GM19035 (cell line): Measurements from ENCODE around the gene WDR90.
"Not testable (repeated sequence)": the region's sequence is repeated elsewhere in the genome, so short reads cannot be mapped to it uniquely, and the experiment has no call there.

ENCODE experiments used
- ATAC-seq: cut with Tn5 transposase; IDR thresholded peaks from one replicate; pipeline ENCODE4 v1.9.1; 2021; ENCODE audit not compliant: unreplicated experiment

Gene WDR90

GRCh38 chr16:684961-685696, 36.0 kb downstream of the WDR90 start:
- ATAC-seq: no peak

DNA sequence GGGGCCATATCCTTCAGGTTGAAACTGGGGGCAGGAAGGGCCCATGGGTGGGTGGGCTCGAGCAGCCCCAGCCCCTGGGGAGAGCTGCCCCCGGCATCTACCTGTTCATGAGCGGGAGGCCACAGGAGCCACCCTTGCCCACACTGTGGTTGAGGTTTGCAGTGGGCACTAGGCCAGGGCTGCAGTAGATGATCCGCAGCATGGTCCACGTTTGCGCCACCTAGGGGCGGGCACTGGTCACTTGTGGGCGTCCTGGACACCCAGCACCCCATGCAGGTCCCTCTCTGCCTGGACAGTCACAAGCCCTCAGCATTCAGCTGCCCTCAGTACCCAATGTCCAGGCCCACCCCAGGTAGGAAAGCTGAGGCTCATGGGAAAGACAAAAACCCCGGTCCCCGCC, 36.8 kb downstream of the WDR90 start:
- no peak for ATAC-seq

- no peak for ATAC-seq
Measured at GRCh38 chr16:686459-687260, 37.5 kb downstream of the WDR90 start.

GRCh38 chr16:687499-687898, 38.3 kb downstream of the WDR90 start:
- no peak for ATAC-seq

- ATAC-seq: no peak
Measured at GRCh38 chr16:689175-689897, 40.2 kb downstream of the WDR90 start.

GRCh38 chr16:691242-691641, 42.1 kb downstream of the WDR90 start:
- ATAC-seq: not testable (repeated sequence)

GRCh38 chr16:692356-693108, 43.4 kb downstream of the WDR90 start:
- no peak for ATAC-seq

GRCh38 chr16:693364-693763, 44.2 kb downstream of the WDR90 start:
- no peak for ATAC-seq

- ATAC-seq: no peak
Measured at GRCh38 chr16:693766-694165, 44.6 kb downstream of the WDR90 start.

DNA sequence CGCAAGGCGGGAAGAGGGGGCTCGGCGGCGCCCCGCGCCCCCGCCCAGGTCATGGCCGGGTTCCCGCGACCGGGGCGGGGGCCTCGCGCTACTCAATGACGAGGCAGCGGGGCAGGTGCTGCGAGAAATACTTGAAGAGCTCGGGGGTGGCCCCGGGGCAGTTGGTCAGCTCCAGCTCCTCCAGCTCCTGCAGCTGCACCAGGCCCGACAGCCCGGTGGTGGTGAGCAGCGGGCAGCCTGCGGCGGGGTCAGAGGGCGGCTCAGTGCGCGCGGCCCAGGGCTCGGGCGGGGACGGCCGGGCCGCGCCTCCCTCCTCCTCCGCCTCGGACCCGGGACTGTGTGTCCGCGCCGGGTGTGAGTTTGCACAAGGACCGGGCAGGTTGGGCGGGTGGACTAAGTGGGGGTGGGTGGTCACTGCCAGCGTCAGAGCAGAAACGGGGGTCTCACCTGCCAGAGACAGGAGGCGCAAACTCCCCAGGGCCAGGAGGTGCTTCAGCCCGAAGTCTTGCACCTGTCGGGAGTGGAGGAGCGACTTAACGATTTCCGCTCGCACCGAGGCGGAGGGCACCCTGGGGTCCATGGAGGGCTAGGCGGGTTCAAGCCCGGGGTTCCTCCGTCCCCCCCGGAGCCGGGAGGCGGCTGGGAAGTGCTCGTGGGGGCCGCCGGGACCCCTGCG, 45.2 kb downstream of the WDR90 start:
- no peak for ATAC-seq

DNA sequence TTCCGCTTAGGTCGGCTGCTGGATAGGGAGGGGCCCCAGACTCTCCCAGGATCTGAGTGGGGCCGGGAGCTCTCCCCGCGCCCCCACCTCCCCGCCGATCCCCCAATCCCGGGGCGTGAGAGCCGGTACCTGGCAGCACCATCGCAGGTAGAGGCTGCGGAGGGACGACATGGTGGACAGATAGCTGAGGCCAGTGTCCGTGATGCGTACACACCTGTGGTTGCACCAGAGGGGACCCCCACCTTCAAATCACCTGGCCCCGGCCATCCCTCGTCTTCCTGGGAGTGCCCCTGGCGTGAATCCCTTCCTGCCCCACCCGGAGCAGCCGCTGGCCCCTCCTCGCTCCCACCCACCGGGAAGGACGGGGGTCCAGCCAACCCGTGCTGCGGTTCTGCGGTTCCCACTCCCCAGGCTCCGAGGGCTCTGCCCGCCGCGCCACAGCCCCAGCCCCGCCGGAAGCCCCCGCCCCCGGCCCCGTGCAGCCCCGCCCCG, 45.7 kb downstream of the WDR90 start:
- no peak for ATAC-seq

- ATAC-seq: no peak
Measured at GRCh38 chr16:695355-696089, 46.4 kb downstream of the WDR90 start.

GRCh38 chr16:698911-699671, 49.9 kb downstream of the WDR90 start:
- ATAC-seq: no peak

GRCh38 chr16:700684-701584, 51.8 kb downstream of the WDR90 start:
- ATAC-seq: no peak

- ATAC-seq: no peak
Measured at GRCh38 chr16:702341-702740, 53.2 kb downstream of the WDR90 start.

DNA sequence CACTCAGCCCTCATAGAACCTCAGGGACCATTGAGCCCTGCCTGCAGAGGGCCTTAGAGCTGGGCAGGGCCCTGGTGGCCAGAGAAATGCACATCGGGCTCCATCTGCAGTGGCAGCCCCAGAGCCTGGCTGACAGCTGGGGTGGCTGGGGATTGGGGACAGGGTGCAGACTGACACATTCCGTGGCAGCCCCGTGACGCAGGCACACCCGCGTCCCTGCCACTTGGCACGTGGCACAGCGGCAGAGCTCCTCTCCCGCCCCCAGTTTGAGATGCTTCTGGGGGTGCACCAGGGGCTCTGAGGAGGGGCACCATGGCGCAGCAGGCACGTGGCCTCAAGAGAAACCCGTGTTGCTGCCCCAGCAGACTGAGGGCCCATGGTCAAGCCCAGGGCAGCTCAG, 54.2 kb downstream of the WDR90 start:
- no peak for ATAC-seq

DNA sequence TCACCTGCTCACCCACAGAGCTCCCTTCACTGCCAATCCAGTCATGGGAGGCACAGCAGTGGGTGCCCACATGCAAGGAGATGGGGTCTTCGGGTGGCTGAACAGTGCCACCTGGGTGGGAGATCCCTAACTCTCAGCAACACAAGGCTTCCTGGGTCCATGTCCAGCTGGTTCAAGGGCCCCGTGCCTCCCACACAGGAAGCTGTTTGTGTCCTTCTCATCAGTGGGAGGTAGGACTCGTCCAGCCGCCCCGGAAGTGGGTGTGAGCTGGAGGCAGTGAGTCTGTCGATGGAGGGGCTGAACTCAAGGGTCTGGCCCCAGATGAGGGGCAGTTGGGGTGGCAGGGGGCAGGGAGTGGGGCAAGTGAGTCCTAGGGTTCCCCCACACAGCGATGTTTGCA, 54.9 kb downstream of the WDR90 start:
- ATAC-seq: no peak
